ENCODE measurements around the gene LRRK1.

- TF ChIP-seq CTCF (conservative IDR thresholded peaks at IDR 0.05; ENCODE audit: low read depth in 2 of 2) (no peak), EZH2 (IDR thresholded peaks at IDR 0.05; ENCODE audit: low read depth, unreplicated experiment) (no peak), EZH2phosphoT487 (IDR thresholded peaks at IDR 0.05; ENCODE audit: unreplicated experiment) (no peak), CREB1 (CRISPR knock-in tag; IDR thresholded peaks at IDR 0.05; ENCODE audit: low read depth) (no peak), REST (IDR thresholded peaks at IDR 0.05; ENCODE audit: unreplicated experiment) (no peak), STAT1 (IDR thresholded peaks at IDR 0.05; ENCODE audit: unreplicated experiment) (no peak), POLR2AphosphoS5 (IDR thresholded peaks at IDR 0.05; ENCODE audit: low read depth) (no peak), JUNB (IDR thresholded peaks at IDR 0.05; ENCODE audit: unreplicated experiment) (no peak), ETS1 (IDR thresholded peaks at IDR 0.05) (no peak)
These were observed 188.7 kb downstream of the LRRK1 start for GRCh38 chr15:101107625-101108460.

Measured in GM23338 (cell line).